Epithelial cell of alveolus of lung (primary cell): ENCODE measurements around the gene PRKCG. TPM values are rescaled to one million over a fixed set of nuclear protein-coding genes. Genes with fewer than 3 reads are reported as not detected.

ENCODE experiments used
- total RNA-seq: library from RNA; depleted of rRNA; stranded (reverse); fragments of >200 nt; gene quantifications from 2 replicates; pipeline ENCODE4 v1.2.1, GENCODE V29; 2015

Gene PRKCG
- total RNA-seq: under 0.01 TPM in 1 of 2 replicates, not detected in the other

DNA sequence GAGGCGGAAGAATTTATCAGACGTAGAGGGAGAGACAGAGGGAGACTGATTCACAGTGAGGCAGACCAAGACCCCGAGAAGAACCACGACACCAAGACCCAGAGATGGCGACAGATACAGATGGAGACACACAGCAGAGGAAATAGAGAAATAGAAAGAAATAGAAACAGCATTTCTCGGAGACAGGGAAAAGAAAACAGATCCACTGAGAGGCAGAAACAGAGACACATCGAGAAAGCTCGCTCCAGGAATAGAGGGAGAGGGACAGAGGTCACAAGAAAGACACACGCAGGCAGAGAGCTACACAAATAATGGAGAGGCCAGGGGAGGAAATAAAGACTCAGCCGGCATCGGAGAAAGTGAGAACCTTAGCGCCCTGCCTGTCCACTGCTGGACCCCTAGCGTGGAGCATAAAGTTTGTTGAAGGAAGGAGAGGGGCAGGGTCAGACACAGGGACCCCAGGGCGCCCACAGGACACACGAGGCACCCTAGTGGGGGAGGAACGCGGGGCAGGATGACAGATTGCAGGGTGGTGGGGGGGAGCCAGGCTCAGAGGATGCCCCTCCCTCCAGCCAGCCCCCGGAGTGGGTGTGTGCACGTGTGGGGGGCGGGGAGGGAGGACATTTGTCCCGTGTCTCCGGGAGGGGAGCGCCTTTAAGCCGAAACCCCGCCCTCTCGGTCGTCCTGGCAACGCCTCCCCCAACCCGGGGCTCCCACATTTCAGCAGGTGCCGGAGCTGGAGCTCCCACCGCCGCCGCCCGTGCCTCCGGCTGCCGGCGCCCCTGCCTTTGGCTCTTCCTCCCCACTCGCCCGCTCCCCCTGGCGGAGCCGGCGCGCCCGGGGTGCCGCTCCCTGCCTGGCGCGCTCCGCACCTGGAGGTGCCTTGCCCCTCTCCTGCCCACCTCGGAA lies at the start of gene PRKCG:
PRKCG (plus strand) TSS at position 716 of the 909 bp plus-strand sequence. CDS start 298 bp downstream, outside the sequence.

DNA sequence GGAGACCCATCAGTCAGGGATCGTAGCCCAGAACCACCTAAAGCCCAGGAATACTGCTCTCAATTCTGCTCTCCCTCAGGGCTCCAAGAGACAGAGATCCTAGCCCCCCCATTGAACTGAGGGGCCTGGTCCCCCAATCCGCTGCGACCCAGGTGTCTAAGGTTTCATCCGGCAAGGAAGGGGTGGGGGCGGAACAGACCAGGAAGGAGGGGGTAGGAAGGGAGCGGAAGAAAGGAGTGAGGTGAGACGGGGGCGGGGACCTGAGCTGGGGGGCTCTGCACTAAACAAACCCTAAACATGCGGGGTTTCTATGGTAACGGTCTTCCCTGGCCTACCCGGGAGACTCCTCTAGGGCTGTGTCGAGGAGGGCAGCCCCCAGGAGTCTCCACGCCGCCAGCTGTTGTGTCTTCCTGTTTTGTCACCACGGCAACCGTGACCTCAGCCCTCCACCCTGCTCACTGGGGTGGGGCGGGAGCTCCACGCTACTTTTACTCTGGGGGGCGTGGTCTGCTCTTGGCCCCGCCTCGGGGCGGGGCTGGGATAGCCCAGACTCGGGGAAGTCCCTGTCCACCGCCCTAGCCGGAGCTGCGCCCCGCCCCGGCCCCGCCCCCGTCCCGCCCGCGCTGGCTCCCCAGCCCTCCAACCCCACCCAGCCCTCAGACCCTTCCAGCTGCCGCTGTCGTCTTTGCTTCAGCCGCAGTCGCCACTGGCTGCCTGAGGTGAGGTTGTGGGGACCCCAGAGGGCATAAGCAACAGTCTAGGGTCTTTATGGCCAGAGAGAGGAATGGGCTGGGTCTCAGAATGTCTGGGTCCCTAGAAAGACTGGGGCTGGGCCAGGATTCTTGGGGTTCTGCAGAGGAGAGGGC lies 14.5 kb upstream of the PRKCG start, which contains the start of gene MYADM:
MYADM (plus strand) TSS at position 659 of the 866 bp plus-strand sequence. CDS start 5,647 bp downstream, outside the sequence.

DNA sequence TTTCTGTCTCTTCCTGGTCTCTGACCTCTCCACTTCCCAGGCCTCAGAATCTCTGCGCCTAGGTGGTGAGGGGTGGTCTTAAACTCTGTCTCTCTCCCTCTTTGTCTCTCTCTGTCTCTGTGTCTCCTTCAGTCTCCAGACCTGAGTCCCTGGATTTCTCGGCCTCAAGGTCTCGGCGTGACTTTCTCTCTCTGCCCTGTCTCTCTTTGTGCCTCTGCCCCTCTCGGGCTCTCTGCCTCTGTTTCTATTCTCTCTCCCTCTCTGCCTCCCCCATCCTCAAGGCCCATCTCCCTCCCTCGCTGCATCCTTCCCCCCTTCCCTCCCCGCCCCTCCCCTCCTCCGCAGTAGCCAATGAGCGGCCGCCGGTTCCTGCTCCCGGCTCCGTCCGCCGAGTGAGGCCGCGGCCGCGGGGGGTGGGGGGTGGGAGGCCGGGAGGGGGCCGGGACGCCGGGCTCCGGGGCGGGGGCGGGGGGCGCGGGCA lies 27.0 kb downstream of the PRKCG start, which contains the start of gene CACNG7:
CACNG7 (plus strand) TSS at position 344 of the 481 bp plus-strand sequence. CDS start 3,554 bp downstream, outside the sequence.

Other genes starting within 250 kb of the PRKCG start
- not detected in 2 replicates for gene NLRP12, start 57.9 kb upstream of the PRKCG start, total RNA-seq
- 46.7 and 102 TPM in 2 replicates for gene MYADM, start 14.3 kb upstream of the PRKCG start, total RNA-seq
- 4.7 and 8.8 TPM in 2 replicates for gene CACNG7, start 27.1 kb downstream of the PRKCG start, total RNA-seq
- gene CACNG8, start 80.7 kb downstream of the PRKCG start, total RNA-seq: 0.52 and 0.56 TPM in 2 replicates
- 3.6 and 6.7 TPM in 2 replicates for gene CACNG6, start 109.4 kb downstream of the PRKCG start, total RNA-seq
- not detected in 2 replicates for gene VSTM1, start 181.7 kb downstream of the PRKCG start, total RNA-seq
- not detected in 2 replicates for gene TARM1, start 199.2 kb downstream of the PRKCG start, total RNA-seq
- gene OSCAR, start 218.6 kb downstream of the PRKCG start, total RNA-seq: 1.0 TPM in 1 of 2 replicates, not detected in the other
- 47.6 and 138 TPM in 2 replicates for gene NDUFA3, start 220.7 kb downstream of the PRKCG start, total RNA-seq
- 21.6 and 33.9 TPM in 2 replicates for gene TFPT, start 233.5 kb downstream of the PRKCG start, total RNA-seq
- 72.5 and 75.6 TPM in 2 replicates for gene PRPF31, start 233.6 kb downstream of the PRKCG start, total RNA-seq